Hypothalamus (tissue), 51 donors: ENCODE data around the gene CELF4.

Experiments used
- DNase-seq, 51 donors: peaks; one replicate each; lab custom pipeline; 2025; lab: John Stamatoyannopoulos, UW

CELF4 gene

GRCh38 chr18:37575646-37576045 lies 10.0 kb upstream of the CELF4 start:
- no peak for DNase-seq

DNA sequence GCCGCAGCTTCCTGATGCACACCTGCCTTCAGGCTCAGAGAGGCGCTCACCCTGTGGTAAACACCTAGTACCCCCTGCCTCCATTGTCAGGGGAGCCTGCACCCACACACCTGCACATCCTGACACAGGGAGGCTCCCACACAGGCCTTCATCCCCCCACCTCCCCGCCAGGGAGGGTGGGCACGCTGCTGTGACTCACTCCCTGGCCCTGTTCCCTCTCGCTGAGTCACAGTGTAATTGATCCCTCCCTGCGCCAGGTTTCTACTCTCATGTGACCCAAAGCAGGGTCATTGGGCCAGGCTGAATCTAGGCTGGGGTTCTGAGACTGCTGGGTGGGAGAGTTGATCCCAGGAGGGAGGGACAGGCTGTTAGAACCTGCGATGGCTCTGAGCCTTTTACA lies 8.5 kb upstream of the CELF4 start:
- DNase-seq = no peak

DNA sequence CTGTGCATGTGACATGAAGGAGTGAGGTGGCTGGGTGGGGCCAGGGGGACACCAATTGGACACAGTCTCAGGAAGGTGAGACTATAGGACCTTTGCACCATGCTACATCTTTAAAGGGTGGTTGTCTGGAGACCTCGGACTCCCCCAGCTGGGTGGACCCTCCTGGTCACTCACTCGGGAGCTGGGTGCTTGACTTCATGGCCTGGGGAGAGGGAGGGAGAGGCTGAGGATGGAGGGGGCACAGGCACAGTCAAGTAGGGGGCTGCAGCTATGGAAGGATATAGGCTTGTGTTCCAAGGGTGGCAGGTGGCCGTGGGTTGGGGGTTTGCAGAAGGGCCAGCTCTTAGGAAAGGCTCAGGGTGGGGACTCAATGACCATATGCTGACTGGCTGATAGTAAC lies 7.1 kb upstream of the CELF4 start:
- DNase-seq = no peak

- no peak for DNase-seq
These were observed 5.7 kb upstream of the CELF4 start for GRCh38 chr18:37571266-37571665.

DNA sequence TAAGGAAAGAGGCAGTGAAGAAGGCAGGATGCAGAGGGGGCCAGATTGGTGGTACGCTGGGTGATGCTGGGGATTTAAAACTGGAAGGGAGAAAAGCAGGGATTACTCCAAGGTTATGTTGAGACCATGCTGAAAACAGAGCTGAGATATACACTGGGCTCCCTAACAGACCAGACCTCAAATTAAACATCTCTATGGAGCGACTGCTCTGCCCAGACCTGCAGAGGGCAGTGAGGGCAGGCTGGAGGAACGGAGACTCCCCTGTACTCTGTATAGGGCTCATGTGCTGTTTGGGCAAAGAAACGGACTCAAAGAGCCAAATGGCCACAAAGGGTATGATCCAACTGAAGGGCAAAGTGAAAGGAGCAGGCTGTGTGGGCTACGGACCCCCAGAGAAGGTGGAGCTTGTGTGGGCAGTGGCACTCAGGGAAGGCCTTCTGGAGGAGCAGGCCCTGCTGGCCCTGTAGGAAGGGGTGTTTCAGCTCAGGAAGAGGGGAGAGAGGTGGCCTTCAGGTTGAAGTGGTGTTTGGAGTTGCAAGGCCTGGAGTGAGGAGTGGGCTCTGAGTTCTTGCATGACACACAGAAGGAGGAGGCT lies 4.8 kb upstream of the CELF4 start:
- DNase-seq = no peak

GRCh38 chr18:37568671-37569070 lies 3.1 kb upstream of the CELF4 start:
- DNase-seq = no peak

DNA sequence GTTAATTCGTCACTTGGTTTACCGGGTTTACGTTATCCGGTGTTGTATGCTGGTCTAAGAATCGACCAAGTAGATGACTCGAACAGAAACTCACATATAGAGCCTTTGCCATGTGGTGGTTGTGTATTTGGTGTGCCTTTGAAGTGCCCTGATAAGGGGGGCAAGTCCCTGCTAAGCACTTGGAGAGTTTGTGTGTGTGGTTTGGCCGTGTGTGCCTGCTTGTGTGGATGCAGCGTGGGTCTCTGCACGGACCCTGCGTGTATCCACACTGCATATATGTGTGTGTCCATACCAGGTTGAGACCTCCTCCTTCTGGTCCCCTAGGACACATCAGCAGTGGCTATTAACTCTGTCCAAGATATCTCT lies 2.4 kb upstream of the CELF4 start:
- DNase-seq = no peak

GRCh38 chr18:37567061-37567993 lies 1.7 kb upstream of the CELF4 start:
- peak in 3 of 51 donors; percentile 12 to 55 (median 39) for DNase-seq

DNA sequence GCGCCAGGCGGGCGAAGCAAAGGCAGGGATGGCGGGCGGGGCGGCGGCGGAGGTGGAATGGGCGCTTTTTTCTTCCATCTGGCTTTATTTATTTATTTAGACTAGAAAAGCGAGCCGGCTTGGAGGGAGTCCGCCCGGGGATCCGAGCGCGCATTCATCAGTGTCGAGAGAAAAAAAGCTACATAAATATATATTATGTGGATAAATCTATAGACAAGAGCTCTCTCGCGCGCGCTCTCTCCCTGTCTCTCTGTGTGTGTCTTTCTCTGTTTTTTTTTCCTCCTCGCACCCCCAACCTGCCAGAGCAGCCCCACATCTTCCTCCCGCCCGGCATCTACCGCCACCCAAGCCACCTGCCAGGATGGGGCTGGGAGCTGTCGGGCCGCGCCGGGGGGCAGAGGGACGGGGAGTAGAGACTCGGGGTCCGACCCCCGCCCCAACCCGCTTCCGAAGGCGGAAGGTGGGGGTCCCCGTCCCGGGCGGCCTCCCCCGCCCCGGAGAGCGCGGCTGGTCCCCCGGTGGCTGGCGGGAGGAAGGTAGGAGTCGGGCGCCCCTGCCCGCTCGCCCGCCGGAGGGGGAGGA lies 972 bp upstream of the CELF4 start:
- DNase-seq = peak in 4 of 51 donors; percentile 11 to 57 (median 22)

DNA sequence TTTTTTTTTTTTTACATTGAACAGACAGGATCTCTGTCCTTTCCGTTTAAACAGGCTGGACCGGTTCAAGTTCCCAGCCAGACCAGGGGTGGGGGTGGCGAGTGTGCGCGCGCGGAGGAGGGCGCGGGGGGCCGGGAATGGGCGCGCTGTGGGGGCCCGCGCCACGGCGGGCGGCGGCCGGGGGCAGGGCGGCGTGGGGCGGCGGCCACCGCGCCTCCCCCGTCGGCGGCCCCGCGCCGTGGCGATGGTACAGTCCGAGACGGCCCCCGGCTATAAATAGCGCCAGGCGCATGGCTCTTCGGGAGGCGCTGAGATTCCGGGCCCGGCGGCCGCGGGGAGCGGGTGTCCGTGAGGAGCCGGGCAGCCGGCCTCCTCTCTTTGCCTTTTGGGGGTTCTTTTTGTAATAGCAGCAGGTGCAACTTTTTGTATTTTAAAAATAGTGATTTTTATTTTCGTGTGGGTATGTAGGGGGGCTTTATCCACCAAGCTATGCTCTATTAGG lies 430 bp upstream of the CELF4 start:
- DNase-seq = peak in 46 of 51 donors; percentile 7 to 80 (median 57)

DNA sequence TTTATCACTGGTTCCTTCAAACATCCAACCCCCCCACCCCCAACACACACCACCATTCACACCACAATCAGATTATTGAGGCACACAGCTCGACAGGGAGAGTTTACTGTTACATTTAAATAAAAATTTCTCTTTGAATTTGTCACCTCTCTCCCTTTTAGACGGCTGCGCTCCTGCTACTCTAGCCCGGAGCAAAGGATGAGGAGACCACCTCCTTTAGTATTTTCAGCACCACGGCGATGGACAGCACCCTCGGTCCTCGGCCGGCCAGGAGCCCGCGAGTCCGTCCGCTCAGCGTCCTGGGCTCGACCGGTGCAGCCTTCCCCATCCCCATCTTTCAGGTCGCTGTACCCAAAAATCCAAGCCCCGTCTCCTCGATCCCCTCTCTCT lies 892 bp downstream of the CELF4 start:
- DNase-seq = peak in 35 of 51 donors; percentile 12 to 68 (median 42)

GRCh38 chr18:37563931-37564392 lies 1.6 kb downstream of the CELF4 start:
- DNase-seq = peak in 2 of 51 donors; percentile 16 to 48

- DNase-seq = peak in 1 of 51 donors; percentile 11
These were observed 3.6 kb downstream of the CELF4 start for GRCh38 chr18:37561986-37562385.

DNA sequence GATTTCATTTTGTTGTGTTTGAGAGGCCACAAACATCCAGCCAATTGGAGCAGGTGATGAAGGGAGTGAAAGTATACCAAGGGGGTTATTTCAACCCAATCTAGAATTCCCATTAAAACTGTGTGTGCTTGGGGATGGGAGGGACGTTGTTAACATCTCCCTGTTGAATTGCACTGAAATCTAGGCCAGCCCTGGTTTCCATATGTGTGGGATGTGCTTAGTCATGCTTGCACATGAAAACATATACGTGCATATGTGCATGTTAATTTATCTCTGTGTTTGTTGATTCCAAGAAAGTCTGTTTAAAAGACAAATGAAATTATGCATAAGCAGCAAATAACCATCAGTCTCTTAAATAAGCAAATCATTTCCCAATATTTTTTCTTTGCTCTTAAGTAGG lies 5.6 kb downstream of the CELF4 start:
- no peak for DNase-seq

DNA sequence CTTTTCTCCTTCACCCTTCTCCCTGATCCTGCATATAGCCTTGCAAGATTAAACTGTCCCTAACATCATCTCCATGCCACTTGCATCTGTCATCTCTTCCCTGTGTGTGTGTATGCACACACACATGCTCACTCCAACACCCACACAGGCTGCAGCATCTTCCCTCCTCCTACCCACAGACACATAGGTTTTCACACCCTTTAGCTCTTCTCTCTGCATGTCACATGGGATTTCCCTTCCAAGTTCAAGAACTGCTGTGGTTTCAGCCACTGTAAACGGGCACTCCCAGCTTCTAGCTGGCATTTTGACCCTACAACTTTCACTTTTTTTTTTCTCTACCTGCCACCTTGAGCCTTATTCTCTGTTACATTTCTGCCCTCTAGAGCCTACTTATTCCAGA lies 6.4 kb downstream of the CELF4 start:
- no peak for DNase-seq

GRCh38 chr18:37554399-37554787 lies 11.2 kb downstream of the CELF4 start:
- DNase-seq = no peak

DNA sequence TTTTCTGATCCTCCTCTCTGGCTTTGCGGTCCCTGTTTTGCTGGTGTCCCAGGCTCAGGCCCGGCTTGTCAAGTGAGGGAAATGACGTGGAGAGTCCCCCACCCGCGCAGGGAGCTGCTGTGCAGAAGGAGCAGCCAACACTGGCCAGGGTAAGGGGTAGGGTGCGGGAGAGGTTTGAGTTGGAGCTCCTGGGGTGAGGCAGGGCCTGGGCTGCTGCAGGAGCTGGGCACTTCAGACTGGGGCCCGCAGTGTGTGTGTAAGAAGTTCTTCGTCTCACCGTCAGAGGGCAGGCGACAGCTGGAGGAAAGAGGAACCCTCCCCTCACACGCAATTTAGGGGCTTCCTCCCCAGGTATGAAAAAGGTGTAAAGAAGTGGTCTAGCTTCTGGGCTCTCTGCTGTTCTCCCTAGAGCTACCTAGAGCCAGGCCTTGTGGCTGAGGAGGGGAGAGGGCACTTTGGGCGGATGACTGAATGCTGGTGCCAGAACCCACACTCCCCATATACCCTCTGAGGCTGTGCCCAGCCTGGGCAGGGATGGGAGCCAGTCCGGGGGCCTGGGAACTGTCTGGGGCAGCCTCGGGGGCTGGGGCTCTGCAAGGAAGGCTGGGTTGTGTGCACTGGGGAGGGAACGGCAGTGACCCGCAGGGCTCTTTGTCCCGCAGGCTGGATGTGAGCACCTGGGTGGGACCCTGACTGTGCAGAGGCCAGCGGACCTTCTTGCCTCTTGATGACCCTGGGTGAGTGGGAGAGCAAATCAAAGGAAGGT lies 11.8 kb downstream of the CELF4 start:
- DNase-seq = no peak

- no peak for DNase-seq
These were observed 13.3 kb downstream of the CELF4 start for GRCh38 chr18:37552286-37552685.

DNA sequence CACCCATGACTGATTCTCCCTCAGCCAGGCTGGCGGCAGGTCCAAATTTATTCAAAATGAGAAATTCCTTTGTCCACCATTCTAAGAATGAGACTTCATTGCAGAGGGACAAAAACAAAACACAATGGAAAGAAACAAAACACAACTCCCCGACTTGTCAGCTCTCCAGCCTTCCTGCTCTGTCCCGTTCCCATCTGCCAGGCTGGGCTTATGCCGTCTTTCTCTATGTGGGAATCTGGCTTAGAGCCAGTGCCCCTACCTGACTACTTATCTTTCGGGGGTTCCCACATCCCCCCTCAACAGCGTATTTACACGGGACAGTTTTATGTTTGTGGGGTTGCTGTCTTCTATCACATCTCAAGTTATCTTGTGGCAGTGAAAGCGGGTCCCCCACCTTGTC lies 13.8 kb downstream of the CELF4 start:
- DNase-seq = no peak

GRCh38 chr18:37551249-37551648 lies 14.3 kb downstream of the CELF4 start:
- no peak for DNase-seq
